Fibroblast of peridontal ligament (primary cell): ENCODE measurements around the gene WWOX.

ENCODE experiments used
- DNase-seq: peaks from one replicate; pipeline ENCODE4 v3.0.0-alpha.2; 2010; ENCODE audit errors: extremely low read depth

WWOX gene

GRCh38 chr16:78900044-78900811, 800.8 kb downstream of the WWOX start:
- DNase-seq = no peak

DNA sequence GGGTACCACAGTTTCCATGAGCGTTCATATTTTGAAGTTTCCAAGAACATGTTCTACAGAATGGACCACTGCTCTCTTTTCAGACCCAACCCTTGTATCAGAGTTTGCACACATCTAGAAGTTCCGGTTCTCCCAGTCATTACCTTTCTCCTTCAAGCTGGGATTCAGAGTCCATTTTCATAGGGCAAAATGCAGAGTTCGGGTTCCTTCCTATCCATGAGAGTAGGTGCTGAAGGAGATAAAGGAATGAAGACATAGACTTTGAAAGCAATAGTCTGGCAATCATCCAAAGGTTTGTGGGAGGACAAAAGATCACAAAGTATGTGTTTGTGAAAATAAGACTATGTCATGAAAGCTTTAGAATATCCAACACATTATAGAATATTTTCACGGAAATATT, 801.5 kb downstream of the WWOX start:
- DNase-seq = no peak

DNA sequence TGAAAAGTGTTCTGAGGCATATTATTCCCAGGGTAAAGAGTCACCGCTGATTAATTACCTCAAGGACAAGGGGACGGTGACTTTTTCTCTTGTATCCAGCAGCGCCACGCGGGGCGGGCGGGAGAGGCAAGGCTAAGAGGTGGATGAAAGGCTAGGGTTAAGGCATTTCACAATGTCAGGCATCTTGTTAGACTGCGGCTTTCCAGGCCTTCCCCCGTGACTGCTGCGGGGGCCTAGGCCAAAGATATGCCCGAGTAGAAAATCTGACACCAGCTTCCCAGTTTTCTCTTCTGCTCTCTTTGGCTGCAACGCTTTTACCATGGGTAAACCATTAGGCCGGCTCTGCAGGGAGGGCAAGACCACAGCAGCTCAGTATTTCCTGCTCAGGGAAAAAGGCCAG, 802.9 kb downstream of the WWOX start:
- no peak for DNase-seq

DNA sequence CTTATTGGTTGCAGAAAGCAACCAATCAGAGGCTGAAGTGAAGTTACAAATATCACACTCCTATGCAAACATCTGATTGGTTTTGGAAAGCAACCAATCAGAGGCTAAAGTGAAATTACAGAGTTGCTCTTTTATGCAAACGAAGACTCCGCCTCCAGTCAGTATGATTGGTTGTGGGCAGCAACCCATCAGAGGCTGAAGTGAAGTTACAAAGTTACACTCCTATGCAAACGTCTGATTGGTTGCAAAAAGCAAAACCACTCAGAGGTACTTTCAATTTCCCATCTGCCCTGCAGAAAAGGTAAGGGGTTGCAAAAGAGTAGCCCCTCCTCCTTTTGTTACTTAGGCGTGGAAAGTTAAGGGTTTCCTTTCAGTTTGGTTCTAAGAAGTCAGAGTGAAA, 803.8 kb downstream of the WWOX start:
- no peak for DNase-seq

DNA sequence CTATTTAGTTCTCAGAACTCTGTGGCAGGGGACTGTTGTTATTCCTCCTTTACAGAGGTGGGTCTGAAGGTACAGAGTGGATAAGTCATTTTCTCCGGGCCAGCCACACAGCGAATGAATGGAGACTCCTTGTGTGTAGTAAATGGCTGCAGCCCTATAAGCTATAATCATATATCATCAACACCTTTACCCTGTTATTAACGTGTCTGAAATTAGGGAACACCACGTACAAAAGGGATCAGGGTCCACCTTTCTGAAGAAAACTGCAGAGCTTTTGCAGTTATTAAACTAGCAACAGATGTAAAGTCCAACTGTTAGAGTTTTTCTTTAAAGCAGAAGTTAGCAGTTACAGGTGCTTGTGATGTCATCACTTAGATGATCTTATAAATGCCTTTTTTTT, 804.4 kb downstream of the WWOX start:
- DNase-seq = no peak

- no peak for DNase-seq
Measured at GRCh38 chr16:78906135-78906534, 806.7 kb downstream of the WWOX start.

GRCh38 chr16:78909226-78909625, 809.8 kb downstream of the WWOX start:
- no peak for DNase-seq

DNA sequence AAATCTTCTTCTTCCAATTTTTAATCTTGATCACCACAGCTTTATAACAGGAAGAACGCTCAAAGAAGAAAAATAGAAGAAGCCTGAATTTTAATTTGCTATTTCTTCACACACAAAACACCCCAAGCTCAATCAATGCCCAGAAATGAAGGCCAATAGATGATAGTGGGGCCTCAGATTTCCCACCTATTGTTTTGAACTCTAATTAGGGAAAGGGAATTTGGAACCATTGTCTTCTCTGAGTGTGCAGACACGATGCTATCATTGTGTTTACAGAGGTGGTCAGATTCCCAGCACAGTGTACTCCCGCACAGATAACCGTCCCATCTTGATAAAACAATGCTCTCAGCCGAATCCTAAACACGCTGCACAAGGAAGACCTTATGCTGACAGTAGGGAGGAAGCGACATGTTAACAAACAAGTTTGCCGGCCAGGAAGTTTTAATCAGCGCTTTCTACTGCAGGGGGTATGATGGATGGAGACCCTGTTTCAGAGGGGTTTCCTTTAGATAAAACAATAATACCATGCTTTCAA, 816.4 kb downstream of the WWOX start:
- DNase-seq = no peak

- DNase-seq = no peak
Measured at GRCh38 chr16:78916928-78917545, 817.6 kb downstream of the WWOX start.

- DNase-seq = no peak
Measured at GRCh38 chr16:78918805-78919305, 819.4 kb downstream of the WWOX start.

- no peak for DNase-seq
Measured at GRCh38 chr16:78919852-78920251, 820.4 kb downstream of the WWOX start.

GRCh38 chr16:78920621-78921020, 821.2 kb downstream of the WWOX start:
- DNase-seq = no peak

GRCh38 chr16:78925083-78925767, 825.8 kb downstream of the WWOX start:
- DNase-seq = no peak

- DNase-seq = no peak
Measured at GRCh38 chr16:78926723-78927210, 827.3 kb downstream of the WWOX start.

DNA sequence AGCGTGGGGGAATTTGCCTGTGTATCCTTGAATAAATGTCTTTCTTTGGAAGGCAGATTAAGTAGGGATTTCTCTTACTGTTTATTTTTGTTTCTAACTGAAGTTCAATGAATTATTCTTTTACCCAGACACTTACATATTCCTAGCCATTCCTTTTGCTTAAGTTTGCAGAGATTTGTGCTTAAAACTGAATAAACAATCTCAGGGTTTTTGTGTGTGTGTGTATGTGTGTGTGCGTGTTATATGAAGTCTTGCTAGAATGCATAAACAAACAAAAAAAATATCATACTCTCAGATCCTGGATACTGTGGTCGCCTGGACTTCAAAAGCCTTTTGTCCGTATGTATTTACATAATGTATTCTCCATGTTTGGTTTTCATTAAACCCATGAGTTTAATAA, 828.3 kb downstream of the WWOX start:
- DNase-seq = no peak

GRCh38 chr16:78929841-78930240, 830.4 kb downstream of the WWOX start:
- no peak for DNase-seq

- no peak for DNase-seq
Measured at GRCh38 chr16:78930561-78930960, 831.1 kb downstream of the WWOX start.

GRCh38 chr16:78931267-78931666, 831.8 kb downstream of the WWOX start:
- DNase-seq = no peak

DNA sequence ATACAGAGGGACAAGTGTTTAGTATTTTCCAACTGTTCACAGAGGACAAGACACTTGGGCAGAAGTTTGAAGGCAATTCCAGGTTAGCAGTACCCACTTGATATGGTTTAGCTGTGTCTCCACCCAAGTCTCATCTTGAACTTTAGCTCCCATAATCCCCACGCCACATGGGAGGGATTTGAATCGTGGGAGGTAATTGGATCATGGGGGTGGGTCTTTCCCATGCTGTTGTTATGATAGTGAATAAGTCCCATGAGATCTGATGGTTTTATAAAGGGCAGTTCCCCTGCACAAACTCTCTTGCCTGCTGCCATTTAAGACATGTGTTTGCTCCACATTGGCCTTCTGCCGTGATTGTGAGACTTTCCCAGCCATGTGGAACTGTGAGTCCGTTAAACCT, 832.2 kb downstream of the WWOX start:
- no peak for DNase-seq

GRCh38 chr16:78932355-78932943, 833.0 kb downstream of the WWOX start:
- DNase-seq = no peak

- no peak for DNase-seq
Measured at GRCh38 chr16:78936060-78936459, 836.6 kb downstream of the WWOX start.

- no peak for DNase-seq
Measured at GRCh38 chr16:78939597-78939996, 840.1 kb downstream of the WWOX start.
